Measurements from ENCODE around the gene RGS19.

RGS19 gene

DNA sequence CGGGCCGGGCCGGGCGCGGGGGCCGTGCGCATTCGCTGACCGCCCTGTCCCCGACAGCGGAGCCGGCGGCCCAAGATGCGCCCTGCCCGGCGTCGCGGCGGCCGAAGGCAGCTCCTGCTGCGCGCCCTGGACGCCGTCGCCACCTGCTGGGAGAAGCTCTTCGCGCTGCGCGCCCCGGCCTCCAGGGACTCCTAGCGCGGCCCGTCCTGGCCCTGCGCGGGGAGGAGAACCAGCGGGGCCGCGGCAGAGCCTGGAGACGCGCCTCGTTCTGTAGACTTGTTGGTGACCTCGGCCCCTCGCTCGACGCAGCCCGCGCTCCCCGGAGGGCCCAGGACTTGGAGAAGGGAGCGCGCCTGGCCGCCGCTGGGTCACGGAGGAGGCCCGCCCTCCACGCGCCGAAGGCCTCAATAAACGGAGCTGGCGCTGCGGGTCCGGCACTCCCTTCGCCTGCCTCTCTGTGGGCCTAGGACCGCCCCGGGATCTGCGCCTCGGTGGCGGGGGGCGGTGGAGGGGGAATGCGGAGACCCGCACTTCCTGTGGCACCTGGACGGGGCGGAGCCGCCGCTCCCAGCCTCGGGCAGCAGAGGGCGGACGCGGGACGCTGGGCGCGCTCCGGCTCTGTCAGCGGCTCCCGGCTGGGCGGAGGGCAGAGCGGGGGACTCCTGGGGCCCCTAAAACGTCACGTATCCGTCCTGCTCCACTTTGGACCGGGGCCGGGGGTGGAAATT is 40.6 kb downstream of the RGS19 start:
- DNase-seq (ENCODE audit: low read depth) = peak; percentile 53
- TF ChIP-seq, protein P1, sequence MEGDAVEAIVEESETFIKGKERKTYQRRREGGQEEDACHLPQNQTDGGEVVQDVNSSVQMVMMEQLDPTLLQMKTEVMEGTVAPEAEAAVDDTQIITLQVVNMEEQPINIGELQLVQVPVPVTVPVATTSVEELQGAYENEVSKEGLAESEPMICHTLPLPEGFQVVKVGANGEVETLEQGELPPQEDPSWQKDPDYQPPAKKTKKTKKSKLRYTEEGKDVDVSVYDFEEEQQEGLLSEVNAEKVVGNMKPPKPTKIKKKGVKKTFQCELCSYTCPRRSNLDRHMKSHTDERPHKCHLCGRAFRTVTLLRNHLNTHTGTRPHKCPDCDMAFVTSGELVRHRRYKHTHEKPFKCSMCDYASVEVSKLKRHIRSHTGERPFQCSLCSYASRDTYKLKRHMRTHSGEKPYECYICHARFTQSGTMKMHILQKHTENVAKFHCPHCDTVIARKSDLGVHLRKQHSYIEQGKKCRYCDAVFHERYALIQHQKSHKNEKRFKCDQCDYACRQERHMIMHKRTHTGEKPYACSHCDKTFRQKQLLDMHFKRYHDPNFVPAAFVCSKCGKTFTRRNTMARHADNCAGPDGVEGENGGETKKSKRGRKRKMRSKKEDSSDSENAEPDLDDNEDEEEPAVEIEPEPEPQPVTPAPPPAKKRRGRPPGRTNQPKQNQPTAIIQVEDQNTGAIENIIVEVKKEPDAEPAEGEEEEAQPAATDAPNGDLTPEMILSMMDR (conservative IDR thresholded peaks at IDR 0.05; ENCODE audit: low read depth, low read length) = peak; percentile 59
- H3K4me3 ChIP-seq (ENCODE audit: low read depth, low read length) = peak overlapping the region; percentile 37

DNA sequence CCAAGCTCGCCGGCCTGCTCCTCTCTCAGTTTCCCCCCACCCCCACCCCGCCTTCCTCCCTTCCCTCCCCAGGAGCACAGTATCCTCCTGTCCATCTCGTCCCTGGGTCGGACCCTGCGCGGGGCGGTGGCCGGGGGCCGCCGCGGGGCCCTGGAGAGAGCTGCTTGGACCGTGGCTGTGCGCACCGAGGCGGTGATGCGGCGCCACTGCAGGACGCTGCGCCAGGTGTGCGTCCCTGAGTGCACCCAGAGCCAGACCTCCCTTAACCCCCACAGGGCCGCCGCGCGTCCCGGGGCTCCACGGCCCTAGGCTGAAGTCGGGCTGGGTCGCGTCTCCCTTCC is 41.1 kb downstream of the RGS19 start:
- no peak overlapping the region for H3K4me3 ChIP-seq (ENCODE audit: low read depth, low read length)
- no peak for DNase-seq (ENCODE audit: low read depth)
- TF ChIP-seq, protein P1 (conservative IDR thresholded peaks at IDR 0.05; ENCODE audit: low read depth, low read length) = no peak

DNA sequence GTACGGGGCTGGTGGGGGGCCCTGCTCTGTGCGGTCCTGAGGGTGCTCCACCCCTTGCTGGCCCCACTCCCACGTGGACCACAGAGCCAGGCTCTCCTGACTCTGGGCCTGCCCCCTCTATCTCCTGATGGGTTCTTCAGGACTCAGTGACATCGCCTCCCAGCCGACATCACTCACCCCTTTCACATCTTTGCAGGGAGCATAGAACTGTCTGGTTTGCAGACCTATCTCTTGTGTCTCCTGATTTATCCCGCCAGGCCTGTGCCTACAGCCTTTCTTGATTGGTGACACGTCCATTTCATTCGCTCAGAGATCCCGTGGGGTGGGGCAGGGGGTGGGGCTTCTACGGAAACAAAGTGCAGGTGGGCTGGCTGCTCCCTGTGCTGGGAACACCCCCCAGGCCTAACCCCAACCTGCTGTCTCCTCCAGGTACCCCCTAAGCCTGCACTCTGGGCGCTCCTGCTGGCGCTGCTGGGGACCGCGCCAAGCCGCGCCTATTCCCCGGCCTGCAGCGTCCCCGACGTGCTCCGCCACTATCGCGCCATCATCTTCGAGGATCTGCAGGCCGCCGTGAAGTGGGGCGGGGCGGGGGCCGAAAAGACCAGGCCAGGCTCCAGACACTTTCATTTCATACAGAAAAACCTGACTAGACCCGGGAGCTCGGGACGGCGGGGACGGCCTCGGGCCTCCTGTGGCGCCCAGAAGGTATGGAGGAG is 41.7 kb downstream of the RGS19 start:
- TF ChIP-seq, protein P1 (conservative IDR thresholded peaks at IDR 0.05; ENCODE audit: low read depth, low read length) = no peak
- no peak overlapping the region for H3K4me3 ChIP-seq (ENCODE audit: low read depth, low read length)
- DNase-seq (ENCODE audit: low read depth) = no peak

DNA sequence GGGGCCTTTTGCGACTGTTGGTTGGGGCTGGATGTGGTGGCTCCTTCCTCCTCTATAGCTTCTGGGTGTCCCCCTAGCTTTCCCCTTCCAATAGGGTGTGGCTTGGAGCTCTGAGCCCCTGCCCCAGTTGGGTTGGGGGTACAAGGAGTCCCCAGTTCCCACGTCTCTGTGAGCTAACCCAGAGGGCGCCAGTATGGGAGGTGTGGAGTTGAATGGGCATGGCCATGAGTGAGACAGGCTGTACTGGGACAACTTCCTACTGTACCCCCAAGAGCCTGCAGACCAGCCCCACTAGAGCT is 42.2 kb downstream of the RGS19 start:
- TF ChIP-seq, protein P1 (conservative IDR thresholded peaks at IDR 0.05; ENCODE audit: low read depth, low read length) = no peak
- no peak for DNase-seq (ENCODE audit: low read depth)
- H3K4me3 ChIP-seq (ENCODE audit: low read depth, low read length) = no peak overlapping the region

DNA sequence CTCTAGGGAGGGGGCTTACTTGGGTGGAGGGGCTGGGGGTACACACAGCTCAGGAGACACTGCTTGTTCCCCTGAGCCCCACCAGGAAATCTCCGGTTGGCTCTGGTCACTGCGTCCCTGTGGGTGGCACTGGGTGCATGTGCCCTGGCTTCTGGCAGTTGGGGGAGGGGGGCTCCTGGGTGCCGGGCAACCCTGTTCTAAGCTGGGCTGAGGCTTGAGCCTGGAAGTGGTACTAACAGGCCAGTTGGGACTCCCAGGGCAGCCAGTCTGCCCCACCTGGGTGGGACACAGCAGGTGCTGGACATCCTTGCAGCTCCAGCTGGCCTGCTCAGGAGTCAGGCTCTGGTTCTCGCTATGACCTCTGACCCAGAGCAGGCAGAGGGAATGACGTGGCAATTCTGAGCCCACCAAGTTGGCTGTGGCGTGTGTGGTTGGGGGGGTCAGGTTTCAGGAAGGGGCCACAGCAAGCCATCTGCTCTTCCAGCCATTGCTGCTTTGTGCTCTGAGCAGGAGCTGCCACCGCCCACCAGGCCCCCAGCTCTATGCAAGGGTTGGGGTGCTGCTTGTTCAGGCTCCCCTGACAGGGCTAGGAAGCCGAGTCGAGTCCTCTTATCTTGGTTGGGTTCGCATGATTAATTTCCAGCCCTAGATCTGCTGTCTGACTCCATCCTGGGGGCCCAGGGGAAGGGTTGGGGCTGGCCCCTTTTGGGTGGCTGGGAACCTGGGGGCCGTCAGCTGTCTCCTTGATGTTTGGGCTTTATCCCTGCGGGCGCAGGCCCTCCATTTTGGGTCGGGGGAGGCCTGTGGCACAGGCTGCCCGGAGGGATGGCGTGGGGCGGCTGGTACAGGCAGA is 42.7 kb downstream of the RGS19 start:
- TF ChIP-seq, protein P1 (conservative IDR thresholded peaks at IDR 0.05; ENCODE audit: low read depth, low read length) = no peak
- H3K4me3 ChIP-seq (ENCODE audit: low read depth, low read length) = no peak overlapping the region
- DNase-seq (ENCODE audit: low read depth) = no peak

DNA sequence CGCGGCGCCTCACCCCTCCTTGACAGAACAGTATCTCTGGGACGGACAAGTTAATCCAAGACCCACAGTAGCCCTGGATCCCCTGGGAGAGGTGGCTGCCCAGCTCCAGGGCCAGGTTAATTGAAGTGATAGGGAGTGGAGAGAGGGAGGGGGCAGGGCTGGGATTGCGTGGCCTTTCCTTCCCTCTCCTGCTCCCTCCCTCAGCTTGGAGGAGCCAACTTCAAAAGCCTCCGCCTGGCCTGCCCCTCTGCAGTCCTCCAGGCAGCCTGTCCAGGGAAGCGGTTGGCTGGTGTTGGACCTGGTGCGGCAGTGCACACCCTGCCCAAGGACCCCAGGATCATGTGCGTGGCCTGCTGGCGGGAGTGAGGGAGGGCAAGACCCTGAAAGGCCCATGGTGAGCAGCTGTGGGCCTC is 43.4 kb downstream of the RGS19 start, which contains the start of gene C20orf204:
Gene C20orf204, plus strand, starts transcription at position 250 of the 413 bp plus-strand sequence. Its CDS starts 142 bp downstream, at position 392.
- H3K4me3 ChIP-seq (ENCODE audit: low read depth, low read length) = no peak within 1 kb of the TSS
- TF ChIP-seq, protein P1 (conservative IDR thresholded peaks at IDR 0.05; ENCODE audit: low read depth, low read length) = no peak
- DNase-seq (ENCODE audit: low read depth) = no peak
